Esophagus muscularis mucosa (tissue), 4 donors: ENCODE results near the gene DHX35. TPM values are rescaled to one million over a fixed set of nuclear protein-coding genes. Genes with fewer than 3 reads are reported as not detected.

Experiments
- DNase-seq: peaks from one replicate; pipeline ENCODE4 v3.0.0-alpha.2; 2017; ENCODE audit errors: extremely low spot score
- H3K27ac ChIP-seq, 4 donors: fragments of 200-600 bp; sonication (generic); replicated peaks in 1 of 4; 1 replicate in 3 of 4; 2 replicates in 1 of 4; pipeline ENCODE4 v1.5.1; 2016 to 2019; ENCODE audit warnings: mild to moderate bottlenecking in 1 of 4
- H3K27me3 ChIP-seq, 4 donors: fragments of 200-600 bp; sonication (generic); one replicate each; pipeline versions ENCODE4 v1.5.1 to v1.6.0; 2016 to 2019
- H3K36me3 ChIP-seq, 4 donors: fragments of 200-600 bp; sonication (generic); one replicate each; pipeline ENCODE4 v1.5.1; 2016 to 2019
- H3K4me1 ChIP-seq, 4 donors: fragments of 200-600 bp; sonication (generic); one replicate each; pipeline ENCODE4 v1.5.1; 2016 to 2019
- H3K4me3 ChIP-seq, 4 donors: fragments of 200-600 bp; sonication (generic); 1 replicate in 2 of 4; 2 replicates in 2 of 4; pipeline ENCODE4 v1.5.1; 2016 to 2019; ENCODE audit warnings: mild to moderate bottlenecking in 4 of 4, moderate library complexity in 1 of 4
- H3K9me3 ChIP-seq, 4 donors: fragments of 200-600 bp; sonication (generic); 1 replicate in 3 of 4; 2 replicates in 1 of 4; pipeline ENCODE4 v1.5.1; 2016 to 2019
- CTCF ChIP-seq, 3 experiments: fragments of 200-600 bp in 2 of 3; fragments of 450-650 bp in 1 of 3; sonication (generic) in 2 of 3; IDR thresholded peaks; one replicate each; pipeline ENCODE4 v1.5.1; 2017 to 2019; ENCODE audit warnings: antibody characterized with exemption in 3 of 3, mild to moderate bottlenecking in 2 of 3, moderate library complexity in 1 of 3
- EP300 ChIP-seq: sonication (generic); formaldehyde crosslinking; IDR thresholded peaks from one replicate; pipeline ENCODE4 v1.6.1; 2017; ENCODE audit warnings: antibody characterized with exemption
- POLR2A ChIP-seq: fragments of 450-650 bp; IDR thresholded peaks from one replicate; pipeline ENCODE4 v1.6.1; 2017; ENCODE audit warnings: antibody characterized with exemption, moderate library complexity, mild to moderate bottlenecking, low read depth
- POLR2AphosphoS5 ChIP-seq, 2 donors: sonication (generic); formaldehyde crosslinking; IDR thresholded peaks; one replicate each; pipeline ENCODE4 v1.6.1; 2017; ENCODE audit warnings: antibody characterized with exemption in 2 of 2
- WGBS: methylation state at CpG from one replicate; pipeline ENCODE4 v1.1.5; 2018; 5-methylcytosine and 5-hydroxymethylcytosine counted together
- intact Hi-C: fragments of 100-400 bp; cut with DNase I; formaldehyde crosslinking; loops from one replicate; pipeline ENCODE4 v1.15.1; 2023
- total RNA-seq, 4 donors: library from RNA; depleted of rRNA; stranded (reverse); fragments of >200 nt; gene quantifications; one replicate each; pipeline versions ENCODE4 v1.1.0 to v1.2.1, GENCODE V29; 2016

DHX35 gene
- total RNA-seq, 4 donors from 2014 or later = 19.7 to 31.7 (median 24.5) TPM

- no peaks in the 10 kb centered on the region for H3K27me3 ChIP-seq
- H3K36me3 ChIP-seq = peaks cover 0 to 11% (median 0%) of the 10 kb centered on the region in 4 donors
- intact Hi-C loops = no loop called here
- 74% methylated on average over 3 of the region's 3 CpGs for WGBS
- H3K27ac ChIP-seq = peak overlapping the region; percentile 79 to 98 (median 85)
- H3K9me3 ChIP-seq = no peaks in the 10 kb centered on the region
- no peak for TF ChIP-seq POLR2A
- TF ChIP-seq EP300 = no peak
- TF ChIP-seq CTCF (IDR thresholded peaks at IDR 0.05) = no peak
- no peak for TF ChIP-seq POLR2AphosphoS5 (IDR thresholded peaks at IDR 0.05)
- no peak overlapping the region for H3K4me3 ChIP-seq
- peaks cover 14 to 75% (median 53%) of the 10 kb centered on the region in 4 donors for H3K4me1 ChIP-seq
- no peak for DNase-seq
Measured at GRCh38 chr20:38979842-38980241, 17.7 kb downstream of the DHX35 start.

- Histone ChIP-seq H3K36me3 (peaks cover 0 to 11% (median 0%) of the 10 kb centered on the region in 4 donors), H3K27ac (peak overlapping the region; percentile 60 to 98 (median 81)), H3K4me1 (peaks cover 24 to 84% (median 69%) of the 10 kb centered on the region in 4 donors), H3K27me3 (no peaks in the 10 kb centered on the region), H3K4me3 (no peak overlapping the region), H3K9me3 (no peaks in the 10 kb centered on the region)
- TF ChIP-seq CTCF (IDR thresholded peaks at IDR 0.05) (no peak), POLR2AphosphoS5 (IDR thresholded peaks at IDR 0.05) (no peak), POLR2A (no peak)
- no peak for DNase-seq
- intact Hi-C loops = no loop called here
- WGBS = 92% methylated on average over 1 of the region's 1 CpG
Measured at GRCh38 chr20:38982291-38982690, 20.1 kb downstream of the DHX35 start.

GRCh38 chr20:38985060-38985459 is 22.9 kb downstream of the DHX35 start:
- peaks cover 0 to 26% (median 10%) of the 10 kb centered on the region in 4 donors for H3K36me3 ChIP-seq
- H3K9me3 ChIP-seq = no peaks in the 10 kb centered on the region
- no peaks in the 10 kb centered on the region for H3K27me3 ChIP-seq
- intact Hi-C loops = loop anchor here (5.0 kb wide), 1 partner anchor 52 kb away; no protein-coding TSS in a partner anchor
- 72% methylated on average over 4 of the region's 4 CpGs for WGBS
- DNase-seq = no peak
- peak overlapping the region; percentile 79 to 98 (median 84) for H3K27ac ChIP-seq
- TF ChIP-seq POLR2A = no peak
- no peak for TF ChIP-seq CTCF (IDR thresholded peaks at IDR 0.05)
- TF ChIP-seq POLR2AphosphoS5 (IDR thresholded peaks at IDR 0.05) = no peak
- no peak for TF ChIP-seq EP300
- H3K4me3 ChIP-seq = no peak overlapping the region
- H3K4me1 ChIP-seq = peaks cover 24 to 68% (median 60%) of the 10 kb centered on the region in 4 donors

- 27% methylated on average over 1 of the region's 1 CpG for WGBS
- peaks cover 24 to 62% (median 58%) of the 10 kb centered on the region in 4 donors for H3K4me1 ChIP-seq
- DNase-seq = no peak
- H3K27ac ChIP-seq = peak overlapping the region; percentile 79 to 98 (median 84)
- intact Hi-C loops = loop anchor here (5.0 kb wide), 1 partner anchor 52 kb away; no protein-coding TSS in a partner anchor
- TF ChIP-seq POLR2AphosphoS5 (IDR thresholded peaks at IDR 0.05) (peak; percentile 77 to 94), CTCF (IDR thresholded peaks at IDR 0.05) (no peak), POLR2A (no peak), EP300 (peak; percentile 85)
- H3K4me3 ChIP-seq = peak overlapping the region in 1 of 4 donors; percentile 4
- H3K27me3 ChIP-seq = no peaks in the 10 kb centered on the region
- no peaks in the 10 kb centered on the region for H3K9me3 ChIP-seq
- peaks cover 0 to 32% (median 13%) of the 10 kb centered on the region in 4 donors for H3K36me3 ChIP-seq
Measured at GRCh38 chr20:38985603-38986170, 23.5 kb downstream of the DHX35 start.
